GM23248 (cell line): ENCODE measurements around the gene MRAS.

ENCODE experiments used
- EZH2 ChIP-seq: fragments of 200-600 bp; sonication (generic); IDR thresholded peaks from 2 replicates; pipeline ENCODE4 v1.6.1; 2018; ENCODE audit warnings: antibody characterized with exemption, mild to moderate bottlenecking; ENCODE audit not compliant: insufficient read depth, poor library complexity, severe bottlenecking
- EZH2phosphoT487 ChIP-seq: fragments of 200-600 bp; sonication (generic); IDR thresholded peaks from 2 replicates; pipeline ENCODE4 v1.6.1; 2018; ENCODE audit warnings: antibody characterized with exemption, moderate library complexity, mild to moderate bottlenecking, low read depth; ENCODE audit not compliant: insufficient read depth

DNA sequence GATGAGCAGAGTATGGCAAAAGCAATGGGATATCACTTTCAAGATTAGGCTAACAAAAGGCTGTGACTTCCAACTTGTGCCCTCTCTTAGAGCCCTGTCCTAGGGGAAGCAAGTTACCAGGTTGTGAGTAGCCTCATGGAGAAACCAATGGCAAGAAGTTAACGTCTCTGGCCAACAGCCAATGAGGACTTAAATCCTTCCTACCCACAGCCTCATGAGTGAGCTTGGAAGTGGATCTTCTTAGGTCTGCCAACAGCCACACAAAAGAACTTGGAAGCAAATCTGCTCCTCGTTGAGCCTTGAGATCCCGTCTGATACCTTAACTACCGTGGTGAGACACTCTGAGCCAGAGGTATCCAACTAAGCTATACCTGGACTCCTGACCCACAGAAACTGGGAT is 24.4 kb upstream of the MRAS start:
- TF ChIP-seq EZH2phosphoT487 (no peak), EZH2 (no peak)
